ENCODE data around the gene PCID2.

The PCID2 gene

GRCh38 chr13:113167155-113167554, 41.3 kb downstream of the PCID2 start:
- peaks cover 9% of the 10 kb centered on the region for H3K4me1 ChIP-seq (ENCODE audit: control insufficient read depth, low read length)
- no peaks in the 10 kb centered on the region for H3K9me2 ChIP-seq (replicated peaks; ENCODE audit: control insufficient read depth, low read length)
- TF ChIP-seq CTCF (IDR thresholded peaks at IDR 0.05; ENCODE audit: low read depth, low read length, poor library complexity, severe bottlenecking) (no peak), EZH2phosphoT487 (IDR thresholded peaks at IDR 0.05; ENCODE audit: borderline replicate concordance, low read length) (no peak)

GRCh38 chr13:113166681-113167080, 41.8 kb downstream of the PCID2 start:
- Histone ChIP-seq H3K9me2 (replicated peaks; ENCODE audit: control insufficient read depth, low read length) (no peaks in the 10 kb centered on the region), H3K27me3 (ENCODE audit: control insufficient read depth, low read length) (no peaks in the 10 kb centered on the region), H3K79me2 (ENCODE audit: control insufficient read depth, low read length) (no peaks in the 10 kb centered on the region), H3K4me2 (ENCODE audit: low read length) (no peak overlapping the region), H3K36me3 (ENCODE audit: control insufficient read depth, low read length) (peaks cover 23% of the 10 kb centered on the region), H3K4me3 (ENCODE audit: low read length) (no peak overlapping the region), H3F3A (ENCODE audit: control insufficient read depth, insufficient read depth) (peaks cover 8% of the 10 kb centered on the region), H3K27ac (ENCODE audit: low read depth, low read length) (no peak overlapping the region), H3K9me3 (ENCODE audit: control insufficient read depth, insufficient read depth, low read length) (no peaks in the 10 kb centered on the region), H4K20me1 (ENCODE audit: control insufficient read depth, insufficient read depth, low read depth, low read length) (no peaks in the 10 kb centered on the region), H3K4me1 (ENCODE audit: control insufficient read depth, low read length) (peaks cover 9% of the 10 kb centered on the region)
- TF ChIP-seq EZH2phosphoT487 (IDR thresholded peaks at IDR 0.05; ENCODE audit: borderline replicate concordance, low read length) (no peak), CTCF (IDR thresholded peaks at IDR 0.05; ENCODE audit: low read depth, low read length, poor library complexity, severe bottlenecking) (no peak)

More at GRCh38 chr13:113167155-113167554, 41.3 kb downstream of the PCID2 start:
- Histone ChIP-seq H3K27ac (ENCODE audit: low read depth, low read length) (no peak overlapping the region), H3K27me3 (ENCODE audit: control insufficient read depth, low read length) (no peaks in the 10 kb centered on the region), H3F3A (ENCODE audit: control insufficient read depth, insufficient read depth) (peaks cover 8% of the 10 kb centered on the region), H3K79me2 (ENCODE audit: control insufficient read depth, low read length) (no peaks in the 10 kb centered on the region), H3K4me2 (ENCODE audit: low read length) (no peak overlapping the region), H3K4me3 (ENCODE audit: low read length) (no peak overlapping the region), H3K9me3 (ENCODE audit: control insufficient read depth, insufficient read depth, low read length) (no peaks in the 10 kb centered on the region), H3K36me3 (ENCODE audit: control insufficient read depth, low read length) (peaks cover 27% of the 10 kb centered on the region), H4K20me1 (ENCODE audit: control insufficient read depth, insufficient read depth, low read depth, low read length) (no peaks in the 10 kb centered on the region)

- Histone ChIP-seq H3K4me1 (ENCODE audit: control insufficient read depth, low read length) (peaks cover 13% of the 10 kb centered on the region), H3K36me3 (ENCODE audit: control insufficient read depth, low read length) (peaks cover 19% of the 10 kb centered on the region), H3K79me2 (ENCODE audit: control insufficient read depth, low read length) (no peaks in the 10 kb centered on the region), H3K9me2 (replicated peaks; ENCODE audit: control insufficient read depth, low read length) (no peaks in the 10 kb centered on the region), H3K4me2 (ENCODE audit: low read length) (no peak overlapping the region), H3K9me3 (ENCODE audit: control insufficient read depth, insufficient read depth, low read length) (no peaks in the 10 kb centered on the region), H4K20me1 (ENCODE audit: control insufficient read depth, insufficient read depth, low read depth, low read length) (no peaks in the 10 kb centered on the region), H3K4me3 (ENCODE audit: low read length) (no peak overlapping the region), H3K27ac (ENCODE audit: low read depth, low read length) (no peak overlapping the region), H3F3A (ENCODE audit: control insufficient read depth, insufficient read depth) (peaks cover 10% of the 10 kb centered on the region), H3K27me3 (ENCODE audit: control insufficient read depth, low read length) (no peaks in the 10 kb centered on the region)
- no peak for TF ChIP-seq CTCF (IDR thresholded peaks at IDR 0.05; ENCODE audit: low read depth, low read length, poor library complexity, severe bottlenecking)
- TF ChIP-seq EZH2phosphoT487 (IDR thresholded peaks at IDR 0.05; ENCODE audit: borderline replicate concordance, low read length), result no peak
Observed at GRCh38 chr13:113166266-113166665, 42.2 kb downstream of the PCID2 start.

All from DOHH2 (cell line).